ENCODE measurements around the gene NXN. TPM values are rescaled to one million over a fixed set of nuclear protein-coding genes. Genes with fewer than 3 reads are reported as not detected.
"Not testable (repeated sequence)": the region's sequence is repeated elsewhere in the genome, so short reads cannot be mapped to it uniquely, and the experiment has no call there.

NXN gene
- total and polyA plus RNA-seq, 2 donors: 54.2 to 81.2 TPM

- 74% methylated on average over 3 of the region's 3 CpGs for WGBS
- no peak overlapping the region for H3K27ac ChIP-seq (ENCODE audit: low read depth)
- no peak for DNase-seq (ENCODE audit: extremely low spot score)
- peaks cover 2% of the 10 kb centered on the region for H3K36me3 ChIP-seq (ENCODE audit: insufficient read depth)
- no peak overlapping the region for H3K4me3 ChIP-seq (ENCODE audit: low read depth, low read length)
- H3K4me1 ChIP-seq (ENCODE audit: insufficient read depth): no peaks in the 10 kb centered on the region
Observed at GRCh38 chr17:767076-767475, 212.5 kb downstream of the NXN start.

- DNase-seq (ENCODE audit: extremely low spot score): no peak
- 82% methylated on average over 9 of the region's 9 CpGs for WGBS
- Histone ChIP-seq H3K4me1 (ENCODE audit: insufficient read depth) (no peaks in the 10 kb centered on the region), H3K4me3 (ENCODE audit: low read depth, low read length) (no peak overlapping the region), H3K36me3 (ENCODE audit: insufficient read depth) (peaks cover 2% of the 10 kb centered on the region), H3K27ac (ENCODE audit: low read depth) (no peak overlapping the region)
Observed at GRCh38 chr17:760371-760770, 219.2 kb downstream of the NXN start.

GRCh38 chr17:759964-760363 is 219.6 kb downstream of the NXN start:
- Histone ChIP-seq H3K4me3 (ENCODE audit: low read depth, low read length) (no peak overlapping the region), H3K27ac (ENCODE audit: low read depth) (no peak overlapping the region), H3K4me1 (ENCODE audit: insufficient read depth) (no peaks in the 10 kb centered on the region), H3K36me3 (ENCODE audit: insufficient read depth) (peaks cover 2% of the 10 kb centered on the region)
- WGBS: 70% methylated on average over 5 of the region's 5 CpGs
- no peak for DNase-seq (ENCODE audit: extremely low spot score)

- not testable (repeated sequence) for H3K36me3 ChIP-seq (ENCODE audit: insufficient read depth); H3K4me1 ChIP-seq (ENCODE audit: insufficient read depth); H3K4me3 ChIP-seq (ENCODE audit: low read depth, low read length); H3K27ac ChIP-seq (ENCODE audit: low read depth); DNase-seq (ENCODE audit: extremely low spot score)
- WGBS: 40% methylated on average over 15 of the region's 15 CpGs
Observed at GRCh38 chr17:756010-756567, 223.5 kb downstream of the NXN start.

GRCh38 chr17:755319-755961 is 224.1 kb downstream of the NXN start:
- not testable (repeated sequence) for H3K4me3 ChIP-seq (ENCODE audit: low read depth, low read length); H3K36me3 ChIP-seq (ENCODE audit: insufficient read depth); DNase-seq (ENCODE audit: extremely low spot score); H3K4me1 ChIP-seq (ENCODE audit: insufficient read depth); H3K27ac ChIP-seq (ENCODE audit: low read depth)
- 96% methylated on average over 9 of the region's 9 CpGs for WGBS

GRCh38 chr17:753418-753817 is 226.2 kb downstream of the NXN start:
- 76% methylated on average over 13 of the region's 13 CpGs for WGBS
- DNase-seq (ENCODE audit: extremely low spot score): no peak
- H3K27ac ChIP-seq (ENCODE audit: low read depth): no peak overlapping the region

GRCh38 chr17:752620-753219 is 226.9 kb downstream of the NXN start:
- 22% methylated on average over 43 of the region's 43 CpGs for WGBS
- Histone ChIP-seq H3K4me3 (ENCODE audit: low read depth, low read length) (peak overlapping the region; percentile 75), H3K36me3 (ENCODE audit: insufficient read depth) (no peaks in the 10 kb centered on the region), H3K27ac (ENCODE audit: low read depth) (peak overlapping the region; percentile 80), H3K4me1 (ENCODE audit: insufficient read depth) (peaks cover 1% of the 10 kb centered on the region)
- no peak for DNase-seq (ENCODE audit: extremely low spot score)

More at GRCh38 chr17:753418-753817, 226.2 kb downstream of the NXN start:
- Histone ChIP-seq H3K4me1 (ENCODE audit: insufficient read depth) (peaks cover 1% of the 10 kb centered on the region), H3K4me3 (ENCODE audit: low read depth, low read length) (no peak overlapping the region), H3K36me3 (ENCODE audit: insufficient read depth) (peaks cover 2% of the 10 kb centered on the region)

- DNase-seq (ENCODE audit: extremely low spot score): peak; percentile 61
- H3K4me1 ChIP-seq (ENCODE audit: insufficient read depth): peaks cover 1% of the 10 kb centered on the region
- WGBS: under 1% methylated on average over 86 of the region's 87 CpGs
- peak within 1 kb of the TSS; percentile 75 for H3K4me3 ChIP-seq (ENCODE audit: low read depth, low read length)
- H3K27ac ChIP-seq (ENCODE audit: low read depth): peak within 1 kb of the TSS; percentile 80
- peaks cover 1% of the 10 kb centered on the region for H3K36me3 ChIP-seq (ENCODE audit: insufficient read depth)
Observed at GRCh38 chr17:752002-752619, 227.5 kb downstream of the NXN start, which contains the start of gene GEMIN4. Gene GEMIN4 (minus strand): TSS chr17:752264. CDS start chr17:752142, 122 bp downstream.

GRCh38 chr17:751269-752001 is 228.1 kb downstream of the NXN start:
- H3K4me3 ChIP-seq (ENCODE audit: low read depth, low read length): peak overlapping the region; percentile 75
- H3K27ac ChIP-seq (ENCODE audit: low read depth): no peak overlapping the region
- peaks cover 2% of the 10 kb centered on the region for H3K36me3 ChIP-seq (ENCODE audit: insufficient read depth)
- H3K4me1 ChIP-seq (ENCODE audit: insufficient read depth): peaks cover 1% of the 10 kb centered on the region
- no peak for DNase-seq (ENCODE audit: extremely low spot score)
- 2% methylated on average over 49 of the region's 49 CpGs for WGBS

GRCh38 chr17:750431-751037 is 229.0 kb downstream of the NXN start:
- Histone ChIP-seq H3K4me1 (ENCODE audit: insufficient read depth) (peaks cover 1% of the 10 kb centered on the region), H3K36me3 (ENCODE audit: insufficient read depth) (peaks cover 2% of the 10 kb centered on the region), H3K4me3 (ENCODE audit: low read depth, low read length) (no peak overlapping the region), H3K27ac (ENCODE audit: low read depth) (no peak overlapping the region)
- no peak for DNase-seq (ENCODE audit: extremely low spot score)
- WGBS: 67% methylated on average over 8 of the region's 8 CpGs

GRCh38 chr17:749359-749758 is 230.2 kb downstream of the NXN start:
- WGBS: 76% methylated on average over 7 of the region's 7 CpGs
- not testable (repeated sequence) for DNase-seq (ENCODE audit: extremely low spot score); H3K36me3 ChIP-seq (ENCODE audit: insufficient read depth); H3K4me1 ChIP-seq (ENCODE audit: insufficient read depth); H3K27ac ChIP-seq (ENCODE audit: low read depth); H3K4me3 ChIP-seq (ENCODE audit: low read depth, low read length)

Measured in urinary bladder (tissue), 4 donors.